HG02763 (cell line): ENCODE measurements around the gene GNB1L.

Source experiments
- ATAC-seq: cut with Tn5 transposase; IDR thresholded peaks from one replicate; pipeline ENCODE4 v1.9.1; 2021; ENCODE audit warnings: mild to moderate bottlenecking, moderate library complexity; ENCODE audit not compliant: unreplicated experiment

GNB1L gene

GRCh38 chr22:19825904-19826618, 28.6 kb downstream of the GNB1L start:
- ATAC-seq: no peak

GRCh38 chr22:19824926-19825339, 29.7 kb downstream of the GNB1L start:
- ATAC-seq: no peak

GRCh38 chr22:19824212-19824925, 30.3 kb downstream of the GNB1L start:
- no peak for ATAC-seq

- no peak for ATAC-seq
Observed at GRCh38 chr22:19823902-19824211, 30.8 kb downstream of the GNB1L start.

- ATAC-seq: no peak
Observed at GRCh38 chr22:19823191-19823901, 31.3 kb downstream of the GNB1L start.

GRCh38 chr22:19822301-19823117, 32.2 kb downstream of the GNB1L start:
- no peak for ATAC-seq

GRCh38 chr22:19821523-19822300, 33.0 kb downstream of the GNB1L start:
- ATAC-seq: no peak

GRCh38 chr22:19820880-19821522, 33.7 kb downstream of the GNB1L start:
- no peak for ATAC-seq

GRCh38 chr22:19819911-19820879, 34.5 kb downstream of the GNB1L start:
- ATAC-seq: no peak

GRCh38 chr22:19819208-19819910, 35.3 kb downstream of the GNB1L start:
- ATAC-seq: no peak

GRCh38 chr22:19818324-19819207, 36.1 kb downstream of the GNB1L start:
- ATAC-seq: no peak

GRCh38 chr22:19816372-19817119, 38.1 kb downstream of the GNB1L start:
- ATAC-seq: no peak

- no peak for ATAC-seq
Observed at GRCh38 chr22:19815823-19816290, 38.8 kb downstream of the GNB1L start.

GRCh38 chr22:19815093-19815822, 39.4 kb downstream of the GNB1L start:
- ATAC-seq: no peak

- no peak for ATAC-seq
Observed at GRCh38 chr22:19814428-19814827, 40.2 kb downstream of the GNB1L start.

GRCh38 chr22:19812910-19813309, 41.8 kb downstream of the GNB1L start:
- no peak for ATAC-seq
